HCT116 (cell line): ENCODE measurements around the gene FHOD3. TPM values are rescaled to one million over a fixed set of nuclear protein-coding genes. Genes with fewer than 3 reads are reported as not detected.

Experiments used
- ATAC-seq: fragments of 200-7000 bp; cut with Tn5 transposase; 2 replicates; pipeline ENCODE4 v1.9.1; 2020; ENCODE audit warnings: mild to moderate bottlenecking, moderate library complexity
- BruUV-seq: library from RNA; stranded (reverse); fragments of 400-500 nt; replicated peaks from 2 replicates; lab custom pipeline; 2021; lab: Mats Ljungman, UMichigan
- CTCF ChIA-PET: fragments of 300-600 bp; sonication (Branson Sonifier 250); formaldehyde crosslinking; loops from one replicate; lab custom pipeline; 2021; ENCODE audit warnings: antibody characterized with exemption; lab: Charles Lee
- POLR2A ChIA-PET: fragments of 300-600, 350-600 bp; sonication (Branson Sonifier 250); formaldehyde crosslinking; loops from one replicate; lab custom pipeline; 2021; ENCODE audit warnings: antibody characterized with exemption; lab: Charles Lee
- RAD21 ChIA-PET, 2 experiments: fragments of 300-600 bp; sonication (Branson Sonifier 250); formaldehyde crosslinking; loops; one replicate each; lab custom pipeline; 2023; ENCODE audit warnings: low total read pairs in 2 of 2; ENCODE audit not compliant: uncharacterized antibody in 2 of 2, unreplicated experiment in 2 of 2, low non-redundant PET in 1 of 2; lab: Charles Lee
- DNase-seq: peaks from one replicate; pipeline ENCODE4 v3.0.0-alpha.2; 2010; ENCODE audit warnings: low read depth, low spot score
- H2AFZ ChIP-seq: fragments of 200-600 bp; shearing (Covaris generic), sonication (generic); 2 replicates; pipeline ENCODE4 v1.6.1; 2017; ENCODE audit warnings: low read depth, mixed run types, mixed read lengths, antibody characterized with exemption, low read length; ENCODE audit not compliant: poor library complexity, severe bottlenecking
- H3K27ac ChIP-seq: 2 replicates; pipeline ENCODE4 v1.5.1; 2012; ENCODE audit warnings: low read depth, low read length
- H3K27me3 ChIP-seq: fragments of 200-600 bp; sonication (generic); 2 replicates; pipeline ENCODE4 v1.6.1; 2016; ENCODE audit warnings: mixed run types, low read length, mixed read lengths; ENCODE audit not compliant: insufficient read depth
- H3K36me3 ChIP-seq, 2 experiments: fragments of 200-500 bp in 1 of 2; fragments of 200-600 bp in 1 of 2; sonication (Bioruptor generic) in 1 of 2; sonication (generic) in 1 of 2; 2 replicates each; pipeline versions ENCODE4 v1.5.1 to v1.6.1; 2014 to 2016; ENCODE audit warnings: low read length in 2 of 2, inconsistent platforms in 1 of 2, mixed read lengths in 1 of 2, mixed run types in 1 of 2; ENCODE audit not compliant: insufficient read depth in 2 of 2, control insufficient read depth in 1 of 2
- H3K4me1 ChIP-seq, 2 experiments: fragments of 200-600 bp in 1 of 2; sonication (generic) in 1 of 2; 2 replicates each; pipeline versions ENCODE4 v1.5.1 to v1.6.1; 2012 to 2017; ENCODE audit warnings: low read length in 2 of 2, inconsistent platforms in 1 of 2, mild to moderate bottlenecking in 1 of 2, mixed read lengths in 1 of 2, mixed run types in 1 of 2, moderate library complexity in 1 of 2; ENCODE audit not compliant: insufficient read depth in 2 of 2, control insufficient read depth in 1 of 2
- H3K4me2 ChIP-seq: fragments of 200-600 bp; sonication (generic); 2 replicates; pipeline ENCODE4 v1.6.1; 2017; ENCODE audit warnings: mixed run types, low read length, mixed read lengths
- H3K4me3 ChIP-seq, 2 experiments: fragments of 200-600 bp in 1 of 2; sonication (generic) in 1 of 2; replicated peaks in 1 of 2; 2 replicates each; pipeline ENCODE4 v1.5.1; 2011 to 2016; ENCODE audit warnings: low read length in 2 of 2, control low read depth in 1 of 2, low read depth in 1 of 2, mild to moderate bottlenecking in 1 of 2, mixed read lengths in 1 of 2, mixed run types in 1 of 2
- H3K79me2 ChIP-seq: fragments of 200-600 bp; sonication (generic); 2 replicates; pipeline ENCODE4 v1.6.1; 2017; ENCODE audit warnings: mild to moderate bottlenecking, mixed run types, low read length, moderate library complexity, mixed read lengths; ENCODE audit not compliant: insufficient read depth
- H3K9ac ChIP-seq: fragments of 200-600 bp; sonication (generic); 2 replicates; pipeline ENCODE4 v1.6.1; 2016; ENCODE audit warnings: low read length, mixed read lengths
- H3K9me2 ChIP-seq: fragments of 200-600 bp; sonication (generic), shearing (Covaris generic); 2 replicates; pipeline ENCODE4 v1.6.1; 2017; ENCODE audit warnings: mixed run types, mild to moderate bottlenecking, moderate library complexity; ENCODE audit not compliant: insufficient read depth
- H3K9me3 ChIP-seq, 2 experiments: fragments of 200-500 bp in 1 of 2; fragments of 200-600 bp in 1 of 2; sonication (Bioruptor generic) in 1 of 2; sonication (generic) in 1 of 2; 2 replicates each; pipeline ENCODE4 v1.6.1; 2014 to 2017; ENCODE audit warnings: low read length in 2 of 2, mixed read lengths in 2 of 2, inconsistent platforms in 1 of 2, low read depth in 1 of 2, mild to moderate bottlenecking in 1 of 2, mixed run types in 1 of 2, moderate library complexity in 1 of 2; ENCODE audit not compliant: control insufficient read depth in 1 of 2, insufficient read depth in 1 of 2
- H4K20me1 ChIP-seq: fragments of 200-600 bp; sonication (generic), shearing (Covaris generic); 2 replicates; pipeline ENCODE4 v1.6.1; 2017; ENCODE audit warnings: mixed run types, mild to moderate bottlenecking, moderate library complexity; ENCODE audit not compliant: insufficient read depth
- CEBPB ChIP-seq: IDR thresholded peaks from 2 replicates; pipeline ENCODE4 v1.6.1; 2012; ENCODE audit warnings: low read depth
- EZH2 ChIP-seq: fragments of 200-600 bp; sonication (generic); IDR thresholded peaks from 2 replicates; pipeline ENCODE4 v1.6.1; 2017; ENCODE audit warnings: antibody characterized with exemption, mixed run types
- EZH2phosphoT487 ChIP-seq: fragments of 200-600 bp; IDR thresholded peaks from 2 replicates; pipeline ENCODE4 v1.6.1; 2018; ENCODE audit warnings: antibody characterized with exemption, borderline replicate concordance
- POLR2A ChIP-seq: IDR thresholded peaks from 2 replicates; pipeline ENCODE4 v1.7.0; 2011; ENCODE audit warnings: borderline replicate concordance; ENCODE audit not compliant: insufficient read depth, insufficient read length; ENCODE audit errors: extremely low read depth
- RAD21 ChIP-seq: IDR thresholded peaks from 2 replicates; pipeline ENCODE4 v1.6.1; 2012; ENCODE audit warnings: low read depth, mild to moderate bottlenecking
- TCF7L2 ChIP-seq: IDR thresholded peaks from 2 replicates; pipeline ENCODE4 v1.7.0; 2011; ENCODE audit warnings: borderline replicate concordance, inconsistent platforms; ENCODE audit not compliant: insufficient read depth, insufficient read length; ENCODE audit errors: extremely low read depth
- ZFX ChIP-seq: fragments of 450-650 bp; IDR thresholded peaks from 2 replicates; pipeline ENCODE4 v1.6.1; 2017
- intact Hi-C: fragments of 100-400 bp; cut with micrococcal nuclease; formaldehyde crosslinking; loops from 2 replicates; pipeline ENCODE4 v1.10.0; 2022
- total RNA-seq: library from RNA; stranded (reverse); gene quantifications from one replicate; pipeline ENCODE4 v1.2.1, GENCODE V29; 2021; ENCODE audit not compliant: unreplicated experiment
- TF ChIP-seq, protein P1 (sequence below): IDR thresholded peaks from 2 replicates; pipeline ENCODE4 v1.6.1; 2011; ENCODE audit warnings: mild to moderate bottlenecking, low read length, moderate library complexity; ENCODE audit not compliant: insufficient replicate concordance; ENCODE audit errors: extremely low read depth
- TF ChIP-seq, protein P2 (sequence below): IDR thresholded peaks from 2 replicates; pipeline ENCODE4 v1.6.1; 2012
- TF ChIP-seq, protein P3 (sequence below), 3 experiments: fragments of 200-600 bp in 1 of 3; sonication (generic) in 1 of 3; IDR thresholded peaks in 2 of 3; conservative IDR thresholded peaks in 1 of 3; 2 replicates each; pipeline ENCODE4 v1.5.1; 2012 to 2017; ENCODE audit warnings: low read depth in 2 of 3, low read length in 2 of 3, antibody characterized with exemption in 1 of 3, borderline replicate concordance in 1 of 3, control low read depth in 1 of 3, mild to moderate bottlenecking in 1 of 3, mixed read lengths in 1 of 3, mixed run types in 1 of 3, moderate library complexity in 1 of 3; ENCODE audit not compliant: insufficient read depth in 1 of 3

Gene FHOD3
- total RNA-seq, 1 experiment from 2014 or later = 4.0 TPM

DNA sequence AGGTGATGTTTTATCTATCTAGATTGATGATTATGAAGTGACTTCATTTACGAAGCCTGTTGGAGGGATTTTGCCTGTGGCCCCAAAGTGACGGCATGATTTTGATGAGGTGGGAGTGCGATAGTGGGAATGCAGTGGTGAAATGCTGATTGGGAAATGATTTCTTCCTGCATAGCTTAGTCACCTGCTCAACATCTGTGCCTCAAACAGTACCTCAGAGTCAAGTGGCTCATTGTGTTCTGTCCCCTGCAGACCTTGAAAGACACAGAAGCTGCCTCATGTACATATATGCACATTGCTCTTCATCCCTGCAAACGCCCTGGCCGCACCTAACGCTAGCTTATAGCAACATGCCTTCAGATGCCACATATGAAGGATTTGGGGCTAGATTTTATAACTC, 330.1 kb downstream of the FHOD3 start:
- RAD21 ChIA-PET = no interaction called here
- no peak overlapping the region for H3K27ac ChIP-seq
- TF ChIP-seq, protein P1, sequence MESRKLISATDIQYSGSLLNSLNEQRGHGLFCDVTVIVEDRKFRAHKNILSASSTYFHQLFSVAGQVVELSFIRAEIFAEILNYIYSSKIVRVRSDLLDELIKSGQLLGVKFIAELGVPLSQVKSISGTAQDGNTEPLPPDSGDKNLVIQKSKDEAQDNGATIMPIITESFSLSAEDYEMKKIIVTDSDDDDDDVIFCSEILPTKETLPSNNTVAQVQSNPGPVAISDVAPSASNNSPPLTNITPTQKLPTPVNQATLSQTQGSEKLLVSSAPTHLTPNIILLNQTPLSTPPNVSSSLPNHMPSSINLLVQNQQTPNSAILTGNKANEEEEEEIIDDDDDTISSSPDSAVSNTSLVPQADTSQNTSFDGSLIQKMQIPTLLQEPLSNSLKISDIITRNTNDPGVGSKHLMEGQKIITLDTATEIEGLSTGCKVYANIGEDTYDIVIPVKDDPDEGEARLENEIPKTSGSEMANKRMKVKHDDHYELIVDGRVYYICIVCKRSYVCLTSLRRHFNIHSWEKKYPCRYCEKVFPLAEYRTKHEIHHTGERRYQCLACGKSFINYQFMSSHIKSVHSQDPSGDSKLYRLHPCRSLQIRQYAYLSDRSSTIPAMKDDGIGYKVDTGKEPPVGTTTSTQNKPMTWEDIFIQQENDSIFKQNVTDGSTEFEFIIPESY = no peak
- no peak for TF ChIP-seq EZH2
- TF ChIP-seq, protein P2, sequence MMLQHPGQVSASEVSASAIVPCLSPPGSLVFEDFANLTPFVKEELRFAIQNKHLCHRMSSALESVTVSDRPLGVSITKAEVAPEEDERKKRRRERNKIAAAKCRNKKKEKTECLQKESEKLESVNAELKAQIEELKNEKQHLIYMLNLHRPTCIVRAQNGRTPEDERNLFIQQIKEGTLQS = no peak
- TF ChIP-seq ZFX = no peak
- no peak for TF ChIP-seq TCF7L2
- TF ChIP-seq, protein P3, sequence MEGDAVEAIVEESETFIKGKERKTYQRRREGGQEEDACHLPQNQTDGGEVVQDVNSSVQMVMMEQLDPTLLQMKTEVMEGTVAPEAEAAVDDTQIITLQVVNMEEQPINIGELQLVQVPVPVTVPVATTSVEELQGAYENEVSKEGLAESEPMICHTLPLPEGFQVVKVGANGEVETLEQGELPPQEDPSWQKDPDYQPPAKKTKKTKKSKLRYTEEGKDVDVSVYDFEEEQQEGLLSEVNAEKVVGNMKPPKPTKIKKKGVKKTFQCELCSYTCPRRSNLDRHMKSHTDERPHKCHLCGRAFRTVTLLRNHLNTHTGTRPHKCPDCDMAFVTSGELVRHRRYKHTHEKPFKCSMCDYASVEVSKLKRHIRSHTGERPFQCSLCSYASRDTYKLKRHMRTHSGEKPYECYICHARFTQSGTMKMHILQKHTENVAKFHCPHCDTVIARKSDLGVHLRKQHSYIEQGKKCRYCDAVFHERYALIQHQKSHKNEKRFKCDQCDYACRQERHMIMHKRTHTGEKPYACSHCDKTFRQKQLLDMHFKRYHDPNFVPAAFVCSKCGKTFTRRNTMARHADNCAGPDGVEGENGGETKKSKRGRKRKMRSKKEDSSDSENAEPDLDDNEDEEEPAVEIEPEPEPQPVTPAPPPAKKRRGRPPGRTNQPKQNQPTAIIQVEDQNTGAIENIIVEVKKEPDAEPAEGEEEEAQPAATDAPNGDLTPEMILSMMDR (IDR thresholded peaks at IDR 0.05 in 2 of 3, conservative IDR thresholded peaks at IDR 0.05 in 1 of 3; ENCODE audit: borderline replicate concordance in 1 of 3, insufficient read depth in 1 of 3, low read depth in 2 of 3, low read length in 2 of 3) = no peak
- no peak for TF ChIP-seq POLR2A
- TF ChIP-seq CEBPB = no peak
- no peak for TF ChIP-seq EZH2phosphoT487
- TF ChIP-seq RAD21 = no peak
- ATAC-seq (no peak), DNase-seq (no peak)
- H3K79me2 ChIP-seq = no peaks in the 10 kb centered on the region
- no peaks in the 10 kb centered on the region for H3K9me3 ChIP-seq
- H3K9me2 ChIP-seq = no peaks in the 10 kb centered on the region
- BruUV-seq = no TSS peak
- POLR2A ChIA-PET = no interaction called here
- no peaks in the 10 kb centered on the region for H3K4me1 ChIP-seq
- no peaks in the 10 kb centered on the region for H4K20me1 ChIP-seq
- intact Hi-C loops = no loop called here
- H3K4me2 ChIP-seq = no peak overlapping the region
- no peak overlapping the region for H2AFZ ChIP-seq
- CTCF ChIA-PET = no interaction called here
- H3K27me3 ChIP-seq = no peaks in the 10 kb centered on the region
- no peak overlapping the region for H3K4me3 ChIP-seq
- no peak overlapping the region for H3K9ac ChIP-seq
- H3K36me3 ChIP-seq = no peaks in the 10 kb centered on the region
